H54 (cell line): ENCODE results near the gene DUXB.

ENCODE experiments used
- DNase-seq: peaks from one replicate; pipeline ENCODE4 v3.0.0; 2011; ENCODE audit warnings: low spot score, mixed read lengths; ENCODE audit not compliant: insufficient read length
- FAIRE-seq: peaks from 3 replicates; lab custom pipeline; 2011; peaks lifted over from hg19 to GRCh38; lab: Jason Lieb, UNC
- POLR2A ChIP-seq: IDR thresholded peaks from 2 replicates; pipeline ENCODE4 v1.6.1; 2011; ENCODE audit warnings: low read depth, mild to moderate bottlenecking, low read length

The DUXB gene

GRCh38 chr16:75702242-75702641 lies 981 bp upstream of the DUXB start:
- TF ChIP-seq POLR2A, result no peak
- FAIRE-seq (no peak), DNase-seq (no peak)

GRCh38 chr16:75697571-75697970 lies 3.7 kb downstream of the DUXB start:
- DNase-seq, result no peak
- no peak for FAIRE-seq
- no peak for TF ChIP-seq POLR2A

- no peak for TF ChIP-seq POLR2A
- FAIRE-seq, result no peak
- DNase-seq, result no peak
These were observed 5.6 kb downstream of the DUXB start for GRCh38 chr16:75695708-75696107.

- TF ChIP-seq POLR2A, result no peak
- FAIRE-seq (no peak), DNase-seq (no peak)
These were observed 13.9 kb downstream of the DUXB start for GRCh38 chr16:75687361-75687760.

- DNase-seq, result no peak
- TF ChIP-seq POLR2A, result no peak
- FAIRE-seq, result no peak
These were observed 19.0 kb downstream of the DUXB start for GRCh38 chr16:75682308-75682707.

- no peak for FAIRE-seq
- no peak for DNase-seq
- no peak for TF ChIP-seq POLR2A
These were observed 21.9 kb downstream of the DUXB start for GRCh38 chr16:75679366-75679765.

GRCh38 chr16:75676909-75677308 lies 24.4 kb downstream of the DUXB start, which contains the start of gene CPHXL2:
Gene CPHXL2, minus strand, starts transcription at chr16:75677009. Its CDS starts 10 bp downstream, at chr16:75676999.
- FAIRE-seq (no peak), DNase-seq (no peak)
- TF ChIP-seq POLR2A, result no peak

- FAIRE-seq (no peak), DNase-seq (no peak)
- TF ChIP-seq POLR2A, result no peak
These were observed 33.8 kb downstream of the DUXB start for GRCh38 chr16:75667503-75667902.

GRCh38 chr16:75660726-75661302 lies 40.4 kb downstream of the DUXB start:
- TF ChIP-seq POLR2A, result no peak
- DNase-seq (no peak), FAIRE-seq (no peak)

- no peak for TF ChIP-seq POLR2A
- FAIRE-seq (no peak), DNase-seq (no peak)
These were observed 40.9 kb downstream of the DUXB start for GRCh38 chr16:75660321-75660720.

GRCh38 chr16:75658175-75658574 lies 43.1 kb downstream of the DUXB start:
- DNase-seq (no peak), FAIRE-seq (no peak)
- no peak for TF ChIP-seq POLR2A

- no peak for TF ChIP-seq POLR2A
- FAIRE-seq (no peak), DNase-seq (no peak)
These were observed 47.3 kb downstream of the DUXB start for GRCh38 chr16:75653922-75654321.

- TF ChIP-seq POLR2A, result peak; percentile 42; the same call in 1 of the 2 replicates
- FAIRE-seq, result no peak
- DNase-seq, result peak; percentile 58
These were observed 52.8 kb downstream of the DUXB start for GRCh38 chr16:75648265-75649076.

GRCh38 chr16:75647492-75648264 lies 53.6 kb downstream of the DUXB start, which contains the start of the genes KARS1 and TERF2IP:
Gene KARS1, minus strand, starts transcription at chr16:75647665. Its CDS starts 26 bp downstream, at chr16:75647639.
Gene TERF2IP, plus strand, starts transcription at chr16:75647773. Its CDS starts 110 bp downstream, at chr16:75647883.
- FAIRE-seq, result peak; percentile 61
- peak; percentile 90 for TF ChIP-seq POLR2A
- peak; percentile 88 for DNase-seq
